Measurements from ENCODE around the gene FAM83G.

FAM83G gene

DNA sequence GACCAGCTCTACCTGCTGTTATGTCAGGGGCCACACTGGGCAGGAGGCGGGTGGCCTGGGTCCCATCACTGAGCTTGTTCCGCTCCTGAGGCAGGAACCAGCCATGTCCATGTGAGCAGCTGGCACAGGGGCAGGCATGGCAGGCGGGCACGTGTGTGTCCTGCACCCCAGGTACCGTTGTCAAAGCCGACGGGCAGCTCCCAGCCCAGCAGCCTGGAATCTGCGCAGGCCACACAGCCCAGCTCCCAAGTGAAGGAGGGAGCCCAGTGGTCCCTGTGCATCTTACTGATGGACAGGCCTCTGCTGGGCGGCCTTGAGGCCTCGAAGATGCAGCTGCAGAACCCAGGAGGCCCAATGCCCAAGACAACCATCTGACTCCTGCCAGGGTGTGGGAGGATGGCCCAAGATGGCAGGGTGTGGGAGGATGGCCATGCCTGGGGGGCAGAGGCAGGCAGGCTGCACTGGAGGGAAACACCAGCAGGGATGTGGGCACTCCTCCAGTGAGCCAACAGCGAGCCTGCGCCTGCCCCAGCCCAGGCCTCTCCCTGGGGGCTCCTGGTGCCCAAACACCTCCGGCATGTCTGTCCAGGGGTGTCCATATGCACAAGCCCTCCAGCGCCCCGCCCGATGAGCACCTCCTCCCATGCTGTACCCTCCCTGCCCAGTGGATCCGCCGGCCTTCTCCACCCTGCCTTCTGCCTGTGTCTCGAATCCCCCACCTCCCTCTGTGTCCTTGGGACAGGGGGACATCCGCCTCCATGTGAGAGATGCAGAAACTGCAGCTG lies 12.8 kb downstream of the FAM83G start:
- no peak for DNase-seq (ENCODE audit: low read depth in 1 of 2, low spot score in 1 of 2)

DNA sequence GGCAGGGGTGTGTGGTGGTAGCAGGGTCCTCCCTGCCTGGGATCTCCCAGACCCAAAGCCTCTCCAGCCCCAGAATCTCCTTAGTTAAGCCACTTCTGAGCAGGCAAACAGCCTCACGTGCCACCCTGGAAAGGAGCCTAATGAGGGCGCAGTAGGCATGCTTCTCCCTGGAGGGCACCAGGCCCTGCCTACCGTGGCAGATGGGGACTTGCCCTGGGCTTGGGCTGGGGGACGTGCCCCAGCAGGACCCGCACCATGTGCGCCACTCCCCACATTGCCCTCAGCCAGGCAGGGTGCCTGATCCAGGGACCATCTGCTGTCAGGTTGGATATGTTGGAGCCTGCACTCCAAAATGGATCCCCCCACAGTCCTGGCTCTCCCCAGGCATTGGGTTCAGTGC lies 14.2 kb downstream of the FAM83G start:
- DNase-seq (ENCODE audit: low read depth in 1 of 2, low spot score in 1 of 2), result no peak

DNA sequence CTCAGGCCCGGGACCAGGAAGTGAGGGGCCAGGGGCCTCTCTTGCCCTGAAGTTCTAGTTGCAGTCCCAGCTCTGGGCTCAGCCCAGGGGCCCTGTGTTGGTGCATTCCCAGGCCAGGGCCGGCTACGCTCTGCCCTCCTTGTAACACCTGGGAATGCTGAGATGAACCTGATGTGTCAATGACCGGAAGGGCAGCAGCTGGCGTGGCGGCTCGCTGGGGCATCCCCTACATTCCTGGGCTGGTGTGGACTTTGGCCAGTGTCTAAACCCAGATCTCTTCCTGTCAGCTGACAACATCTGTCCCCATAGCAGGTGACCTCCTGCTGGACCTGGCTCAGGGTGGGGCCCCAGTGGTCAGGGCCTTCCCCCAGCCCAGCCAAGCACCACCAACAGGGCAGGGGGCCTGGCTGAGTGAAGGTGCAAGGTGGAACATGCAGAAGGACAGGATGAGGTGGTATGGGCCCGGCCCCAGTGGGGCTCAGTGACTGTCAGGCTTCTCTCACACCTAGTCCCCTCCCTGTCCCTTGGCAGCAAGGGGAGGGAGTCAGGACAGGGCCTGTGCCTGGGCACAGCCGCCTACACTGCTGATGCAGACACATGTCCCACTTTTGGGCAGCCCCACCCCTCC lies 15.9 kb downstream of the FAM83G start:
- DNase-seq (ENCODE audit: low read depth in 1 of 2, low spot score in 1 of 2), result no peak

DNA sequence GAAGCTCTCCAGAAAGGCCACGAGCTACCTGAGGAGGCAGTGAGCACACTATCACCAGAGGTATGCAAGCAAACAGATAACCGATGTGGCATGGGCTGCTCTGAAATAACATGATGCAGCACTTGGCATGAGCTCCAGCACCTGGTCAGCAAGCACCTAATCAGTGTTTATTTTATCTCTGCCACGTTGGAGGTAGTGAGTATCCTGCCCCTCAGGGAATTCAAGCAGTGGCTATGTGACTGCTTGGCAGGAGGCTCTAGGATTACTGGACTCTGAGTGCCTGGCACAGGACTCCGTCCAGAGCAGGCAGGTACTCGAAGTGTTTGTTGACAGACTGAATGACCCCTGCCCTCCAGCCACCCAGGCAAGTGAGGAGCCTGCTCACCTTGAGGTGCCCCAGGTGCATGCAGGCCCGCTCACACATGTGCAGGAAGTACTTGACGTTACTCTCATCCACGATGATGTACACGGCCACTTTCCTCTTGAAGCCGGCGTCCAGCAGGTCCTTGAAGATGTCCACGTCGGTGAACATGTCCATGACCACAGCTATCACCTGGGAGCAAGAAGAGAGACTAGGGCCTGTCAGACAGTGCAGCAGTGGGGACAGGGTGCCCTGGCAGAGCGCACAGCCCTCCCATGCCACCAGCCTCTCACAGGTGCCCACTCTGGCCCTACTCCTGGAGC lies 16.6 kb downstream of the FAM83G start:
- no peak for DNase-seq (ENCODE audit: low read depth in 1 of 2, low spot score in 1 of 2)

DNA sequence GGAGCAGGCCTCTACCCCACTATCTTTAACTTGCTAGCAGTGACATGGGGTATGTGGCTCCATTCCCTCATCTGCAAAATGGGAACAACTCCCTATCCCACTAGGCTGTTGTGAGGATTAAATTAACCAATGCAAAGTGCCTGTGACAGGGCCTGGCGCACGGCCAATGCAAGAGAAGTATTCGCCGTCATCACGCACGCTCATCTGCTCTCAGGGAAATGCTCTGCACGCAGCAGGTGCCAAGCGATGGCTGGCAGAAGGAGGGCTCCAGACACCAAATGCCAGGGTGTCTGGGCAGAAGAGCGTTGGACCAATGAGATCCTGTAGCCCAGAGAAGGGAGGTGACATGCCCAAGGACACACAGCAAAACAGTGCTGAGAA lies 17.3 kb downstream of the FAM83G start:
- no peak for DNase-seq (ENCODE audit: low read depth in 1 of 2, low spot score in 1 of 2)

DNA sequence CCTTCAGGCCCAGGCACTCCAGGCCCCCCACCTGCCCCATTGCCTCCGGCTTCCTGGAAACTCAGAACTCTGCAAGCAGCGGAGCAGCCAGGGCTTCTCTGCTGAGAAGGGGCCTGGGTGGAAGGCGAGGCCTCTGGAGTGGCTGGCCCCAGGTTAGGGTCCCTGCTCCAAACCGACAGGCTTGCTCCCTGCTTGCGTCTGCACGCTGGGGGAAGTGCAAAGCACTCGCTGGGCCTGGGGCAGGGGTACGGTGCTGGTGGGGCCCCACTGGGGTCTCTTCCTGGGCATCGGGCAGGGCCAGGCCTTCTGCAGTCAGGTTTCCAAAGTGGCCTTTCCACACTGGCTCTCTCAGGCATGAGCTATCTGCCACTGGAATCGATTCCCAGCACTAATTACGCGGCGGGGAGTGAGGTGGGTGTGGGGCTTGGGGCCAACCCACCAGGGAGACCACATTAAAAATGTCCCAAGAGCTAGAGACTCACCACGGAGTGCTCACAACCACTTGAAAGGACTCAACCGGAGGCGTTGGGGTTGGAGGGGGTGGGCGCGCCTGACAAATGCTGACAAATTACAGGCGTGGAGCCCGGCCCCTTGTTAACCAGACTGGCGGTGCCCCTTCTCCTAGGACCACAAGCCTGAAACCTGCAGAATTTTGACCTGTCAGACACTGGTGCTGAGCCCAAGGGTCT lies 17.9 kb downstream of the FAM83G start:
- DNase-seq (ENCODE audit: low read depth in 1 of 2, low spot score in 1 of 2), result no peak

DNA sequence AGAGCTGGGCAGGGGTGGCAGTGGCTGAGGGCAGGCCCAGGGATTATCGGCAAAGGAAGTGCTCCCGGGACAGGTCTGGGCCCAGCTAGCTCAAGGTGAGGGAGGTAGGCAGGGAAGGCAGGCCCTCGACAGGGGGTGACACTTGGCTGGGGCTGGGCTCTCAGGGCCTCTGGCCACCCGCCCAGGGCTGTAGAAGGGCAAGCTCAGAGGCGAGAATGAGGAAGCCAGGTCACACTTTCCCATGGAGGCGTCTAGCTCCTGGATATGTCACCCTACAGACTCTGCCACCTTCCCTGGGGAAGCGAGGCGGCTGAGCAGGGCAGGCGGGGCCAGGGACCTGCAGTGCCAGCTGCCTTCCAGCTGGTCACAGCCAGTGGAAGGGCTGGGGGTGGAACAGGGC lies 19.1 kb downstream of the FAM83G start:
- DNase-seq (ENCODE audit: low read depth in 1 of 2, low spot score in 1 of 2), result no peak

DNA sequence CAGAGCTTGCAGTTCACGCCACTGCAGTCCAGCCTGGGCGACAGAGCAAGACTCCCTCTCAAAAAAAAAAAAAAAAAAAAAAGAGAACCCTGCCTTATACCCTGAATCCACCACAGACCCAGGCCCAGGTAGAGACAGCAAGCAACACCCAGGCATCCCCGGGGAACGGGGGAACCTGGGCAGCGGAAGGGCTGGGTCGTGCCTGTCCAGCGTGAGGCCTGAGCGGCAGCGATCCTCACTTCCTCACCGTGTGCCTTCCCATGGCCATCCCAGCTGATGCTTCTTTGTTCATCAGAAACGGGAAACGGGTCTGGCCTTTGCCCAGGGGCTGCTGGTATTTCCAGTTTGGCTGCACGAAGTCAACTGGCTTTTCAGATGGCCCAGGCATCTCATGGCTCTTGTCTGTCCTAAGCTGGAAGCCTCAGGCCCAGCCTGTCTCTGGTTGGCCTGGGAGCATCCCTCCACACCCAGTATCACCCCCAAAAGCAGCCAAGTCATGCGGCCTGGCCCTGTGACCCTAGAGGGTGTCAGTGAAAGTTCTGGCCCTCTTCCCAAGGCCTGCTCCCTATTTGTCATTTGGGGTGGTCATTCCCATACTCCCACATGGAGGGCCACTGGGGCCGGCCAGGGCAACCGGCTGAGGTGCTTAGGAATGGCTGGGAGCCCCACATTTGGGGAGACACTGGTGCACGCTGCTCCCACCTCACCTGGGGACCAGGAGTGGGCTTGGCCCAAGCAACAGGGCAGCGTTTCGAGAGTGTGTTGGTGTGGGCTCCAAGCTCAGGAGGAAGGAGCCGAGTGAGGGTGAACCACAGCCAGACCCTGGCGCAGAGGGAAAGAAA lies 20.1 kb downstream of the FAM83G start:
- no peak for DNase-seq (ENCODE audit: low read depth in 1 of 2, low spot score in 1 of 2)

DNA sequence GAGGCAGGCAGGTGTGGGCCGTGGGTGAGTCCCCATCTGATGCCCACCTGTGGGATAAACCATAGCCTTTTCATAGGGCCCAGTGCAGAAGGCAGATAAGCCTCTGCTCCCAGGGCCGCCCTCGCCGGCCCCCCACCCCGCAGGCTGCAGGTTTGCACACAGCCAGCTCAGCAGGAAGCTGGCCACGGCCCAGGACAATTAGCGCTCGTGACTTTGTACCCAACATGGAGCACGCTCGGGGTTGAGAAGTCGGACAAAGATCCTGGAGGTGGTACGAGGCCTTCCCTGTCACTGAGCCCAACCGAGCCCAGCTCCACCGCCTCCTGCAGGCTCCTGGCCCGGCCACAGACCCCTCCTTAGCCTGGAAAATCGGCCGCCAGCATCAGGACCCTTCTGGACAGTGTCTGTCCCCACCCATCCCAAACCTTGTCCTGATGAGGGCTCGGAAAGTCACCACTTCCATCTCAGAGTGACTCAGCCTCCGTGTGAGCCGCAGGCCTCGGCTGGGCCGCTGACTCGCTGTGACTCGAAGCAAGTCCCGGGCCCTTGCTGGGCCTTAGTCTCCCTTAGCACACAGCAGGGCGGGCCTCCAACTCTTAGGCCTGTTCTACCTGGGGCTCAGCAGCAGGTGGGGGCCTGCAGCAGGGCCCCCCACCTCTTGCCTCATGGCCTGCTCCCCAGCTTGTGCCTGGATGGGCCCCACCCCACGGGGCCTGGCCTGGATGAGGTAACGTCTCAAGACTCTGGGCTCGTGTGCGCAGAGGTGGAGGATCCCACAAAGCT lies 22.7 kb downstream of the FAM83G start:
- no peak for DNase-seq (ENCODE audit: low read depth in 1 of 2, low spot score in 1 of 2)

DNA sequence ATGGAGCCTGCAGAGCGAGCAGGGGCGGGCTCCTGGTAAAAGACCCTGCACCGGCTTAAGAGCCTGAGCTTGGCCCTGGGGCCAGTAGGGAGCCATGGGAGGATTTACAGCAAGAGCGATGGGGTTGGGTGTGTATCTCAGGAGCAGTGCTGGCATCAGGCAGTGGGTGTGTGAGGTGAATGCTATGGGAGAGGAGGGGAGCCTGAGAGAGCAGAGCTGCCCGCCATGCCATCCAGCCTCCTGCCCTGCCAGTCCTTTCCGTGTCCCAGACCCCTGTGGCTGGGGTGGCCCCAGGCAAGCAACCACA lies 23.3 kb downstream of the FAM83G start:
- no peak for DNase-seq (ENCODE audit: low read depth in 1 of 2, low spot score in 1 of 2)

DNA sequence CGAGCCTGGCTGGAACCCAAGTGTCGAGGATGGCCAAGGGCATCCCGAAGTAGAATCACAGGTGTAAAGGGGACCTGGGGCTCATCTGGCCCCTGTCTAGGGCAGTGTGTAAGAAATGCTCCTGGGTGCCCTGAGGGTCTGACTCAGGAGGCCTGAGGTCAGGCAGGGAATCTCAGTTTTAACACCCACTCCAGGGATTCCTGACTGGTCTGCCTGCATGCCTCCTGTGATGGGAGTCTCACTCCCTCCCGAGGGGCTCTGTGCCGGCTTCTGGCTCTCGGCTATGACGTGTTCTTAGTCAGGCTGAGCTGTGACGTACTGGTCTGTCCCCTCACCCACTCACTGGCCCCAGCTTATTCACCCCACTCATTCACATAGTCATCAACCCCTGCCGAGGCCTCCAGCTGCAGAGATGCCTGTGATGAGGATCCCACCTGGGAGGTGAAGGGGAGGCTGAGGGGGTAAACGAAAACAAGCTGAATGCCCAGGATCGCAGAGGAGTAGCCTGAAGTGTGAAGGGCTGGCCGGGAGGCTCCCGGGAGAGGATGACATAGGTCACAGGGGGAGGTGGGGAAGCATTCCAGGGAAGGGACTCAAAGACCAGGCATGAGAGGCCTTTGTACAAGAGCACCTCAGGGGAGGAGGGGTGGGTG lies 23.8 kb downstream of the FAM83G start:
- no peak for DNase-seq (ENCODE audit: low read depth in 1 of 2, low spot score in 1 of 2)

DNA sequence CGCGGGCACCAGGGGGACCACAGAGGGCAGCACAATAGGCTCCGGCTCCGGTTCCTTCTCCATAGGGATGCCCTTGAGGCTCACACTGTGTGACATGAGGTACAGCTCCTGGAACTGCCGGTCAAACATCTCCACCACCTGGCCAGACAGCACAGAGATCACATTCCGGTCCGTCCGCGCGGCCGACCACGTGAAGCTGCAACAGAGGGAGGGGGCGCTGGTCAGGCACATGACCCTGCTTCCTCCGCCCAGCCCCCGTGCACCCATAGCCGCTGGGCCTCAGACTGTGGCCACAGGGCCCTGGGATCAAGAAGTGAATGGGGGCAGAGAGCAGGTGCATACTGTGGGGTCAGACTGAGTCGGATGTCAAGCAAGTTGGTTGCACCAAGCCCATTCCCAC lies 25.9 kb downstream of the FAM83G start:
- no peak for DNase-seq (ENCODE audit: low read depth in 1 of 2, low spot score in 1 of 2)

DNA sequence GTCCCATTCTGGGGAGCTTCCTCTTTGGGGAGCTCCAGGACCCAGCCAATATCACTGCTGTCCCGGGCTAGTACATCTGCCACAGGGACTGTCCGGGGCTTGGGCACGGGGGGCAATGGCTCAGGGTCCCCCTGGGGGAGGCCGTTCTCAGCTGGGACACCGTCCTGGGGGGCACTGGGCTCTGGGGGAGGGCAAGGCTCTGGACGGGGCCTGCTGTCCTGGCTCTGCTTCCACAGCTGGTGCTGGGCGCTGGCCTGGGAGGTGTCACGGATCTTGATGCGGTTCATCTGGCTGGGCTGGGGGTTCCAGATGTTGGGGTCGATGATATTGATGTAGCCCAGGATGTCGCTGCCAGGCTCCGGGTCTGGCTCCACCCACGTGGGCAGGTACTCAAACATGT lies 26.5 kb downstream of the FAM83G start:
- DNase-seq (ENCODE audit: low read depth in 1 of 2, low spot score in 1 of 2), result no peak

DNA sequence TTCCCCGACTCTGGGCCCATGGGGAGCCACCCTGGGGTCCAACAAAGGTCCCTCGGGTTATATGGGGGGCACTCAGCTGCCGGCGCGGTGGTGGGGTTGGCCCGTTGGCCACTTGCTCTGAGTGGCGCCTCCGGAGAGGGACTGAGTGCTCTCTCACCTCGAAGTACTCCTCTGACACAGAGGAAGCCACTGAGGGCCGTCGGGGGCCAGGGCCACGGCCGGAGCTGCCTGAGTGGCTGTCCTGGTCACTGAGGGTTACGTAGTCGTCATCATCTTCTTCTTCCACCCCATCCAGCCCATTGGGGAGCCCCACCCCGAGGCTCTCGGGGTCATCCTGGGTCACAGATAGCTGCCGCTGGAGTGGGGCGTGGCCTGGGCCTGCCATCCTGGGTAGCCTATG lies 26.9 kb downstream of the FAM83G start:
- DNase-seq (ENCODE audit: low read depth in 1 of 2, low spot score in 1 of 2), result no peak

DNA sequence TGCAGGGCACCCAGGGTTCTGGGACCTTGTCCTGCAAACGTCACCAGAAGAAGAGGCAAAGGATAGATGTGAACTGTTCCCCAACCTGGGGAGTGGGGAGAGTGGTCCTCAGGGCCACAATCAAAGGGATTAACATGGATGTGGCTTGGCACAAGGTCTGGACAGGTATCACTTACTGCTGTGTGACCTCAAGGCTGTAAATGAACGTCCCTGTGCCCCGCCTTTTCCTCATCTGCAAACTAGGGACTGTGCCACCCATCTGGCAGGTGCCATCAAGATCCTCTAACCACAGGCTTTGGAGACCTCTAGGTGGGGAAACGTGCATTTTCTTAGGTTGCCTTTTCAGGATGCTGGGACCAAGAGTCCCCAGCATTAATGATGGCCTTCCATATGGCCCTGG lies 27.5 kb downstream of the FAM83G start:
- no peak for DNase-seq (ENCODE audit: low read depth in 1 of 2, low spot score in 1 of 2)

DNA sequence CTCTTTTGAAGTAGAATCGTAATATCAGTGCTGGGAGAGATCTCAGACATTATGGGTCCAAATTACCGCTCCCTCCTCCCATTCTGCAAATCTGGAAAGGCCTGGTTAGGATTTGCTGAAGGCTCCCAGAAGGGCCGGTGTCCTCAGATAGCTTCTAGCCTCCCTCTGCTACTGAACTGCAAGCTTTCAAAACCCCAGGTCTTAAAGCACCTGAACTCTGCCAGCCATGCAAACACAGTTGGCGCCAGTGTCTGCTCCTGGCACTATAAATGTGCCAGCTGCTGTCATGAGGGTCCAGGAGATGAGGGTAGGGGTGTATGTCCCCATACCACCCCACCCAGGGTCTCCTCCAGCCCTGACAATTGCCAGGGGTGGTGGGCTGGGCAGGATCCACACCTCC lies 28.4 kb downstream of the FAM83G start:
- no peak for DNase-seq (ENCODE audit: low read depth in 1 of 2, low spot score in 1 of 2)

DNA sequence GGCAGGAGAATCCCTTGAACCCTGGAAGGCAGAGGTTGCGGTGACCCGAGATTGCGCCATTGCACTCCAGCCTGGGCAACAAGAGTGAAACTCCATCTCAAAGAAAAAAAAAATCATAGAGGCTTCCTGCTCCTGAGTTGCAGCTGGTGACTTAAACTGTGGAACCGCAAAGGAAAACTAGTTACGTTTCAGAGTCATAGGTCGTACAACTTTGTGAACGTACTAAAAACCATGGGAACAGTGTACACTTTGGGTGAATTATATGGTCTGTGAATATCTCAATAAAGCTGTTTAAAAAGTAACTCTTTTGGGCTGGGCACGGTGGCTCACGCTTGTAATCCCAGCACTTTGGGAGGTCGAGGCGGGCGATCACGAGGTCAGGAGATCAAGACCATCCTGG lies 29.0 kb downstream of the FAM83G start:
- DNase-seq (ENCODE audit: low read depth in 1 of 2, low spot score in 1 of 2), result no peak

DNA sequence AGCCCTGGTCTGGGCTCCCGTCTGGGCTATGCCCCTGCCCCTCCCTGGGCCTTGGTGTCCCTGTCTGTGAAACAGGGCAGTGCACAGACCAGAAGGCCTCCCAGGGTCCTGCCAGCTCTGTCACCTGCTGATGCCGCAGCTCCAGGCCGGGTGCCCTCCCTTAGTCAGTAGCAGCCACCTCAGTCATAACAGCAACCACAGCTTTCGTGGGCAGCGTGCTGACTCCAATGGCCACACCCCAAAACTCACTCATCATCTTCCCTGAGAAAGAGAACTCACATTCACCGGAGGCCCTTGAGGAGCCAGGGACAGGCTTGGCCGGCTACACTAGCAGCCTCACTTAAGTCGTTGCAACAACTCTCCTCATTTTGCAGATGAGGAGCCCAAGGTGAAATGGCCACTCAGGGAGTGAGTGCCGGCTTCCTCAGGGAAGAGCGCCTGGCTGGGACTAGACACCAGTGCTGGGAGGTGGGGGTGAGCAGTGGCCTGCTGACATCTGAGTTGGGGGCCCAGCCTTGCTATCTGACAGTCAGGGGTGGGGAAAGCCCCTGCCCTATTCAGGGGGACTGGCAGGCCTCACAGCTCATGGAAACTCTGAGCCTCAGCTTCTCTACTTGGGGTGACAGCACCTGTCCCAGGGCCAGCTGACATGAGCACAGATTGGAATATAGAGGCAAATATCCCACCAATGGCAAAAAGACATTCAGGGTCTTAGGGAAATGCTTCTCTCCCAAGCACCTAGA lies 30.0 kb downstream of the FAM83G start:
- no peak for DNase-seq (ENCODE audit: low read depth in 1 of 2, low spot score in 1 of 2)

DNA sequence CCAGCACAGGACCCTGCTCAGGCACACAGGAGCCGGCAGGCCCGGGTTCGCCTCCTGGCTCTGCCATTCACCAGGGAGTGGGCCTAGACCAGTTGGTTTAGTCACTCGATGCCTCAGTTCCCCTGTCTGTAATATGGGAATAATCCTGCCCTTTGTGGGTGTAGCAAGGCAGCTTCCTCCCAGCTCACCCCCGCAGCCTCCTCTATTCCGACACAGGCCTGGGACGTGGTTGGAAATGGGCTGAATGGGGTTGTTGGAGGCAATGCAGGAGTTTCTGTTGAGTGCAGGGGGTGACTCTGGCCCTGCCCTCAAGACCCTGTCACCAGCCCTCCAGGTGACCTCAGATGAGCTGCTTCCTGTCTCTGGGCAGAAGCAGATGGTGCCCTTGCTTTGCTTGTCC lies 32.8 kb downstream of the FAM83G start:
- DNase-seq (ENCODE audit: low read depth in 1 of 2, low spot score in 1 of 2), result no peak

Data from stimulated activated CD4-positive, alpha-beta T cell treated with anti-CD3 and anti-CD28 coated beads, Interleukin-15, amount 100 ng/mL, for 1 hour (primary cell).